B cell (primary cell): Measurements from ENCODE around the gene TBCA. TPM values are rescaled to one million over a fixed set of nuclear protein-coding genes. Genes with fewer than 3 reads are reported as not detected.
A peak's percentile ranks its signal among the peaks of the same experiment; 100 is the strongest.

Experiments used
- ATAC-seq: fragments of 200-7000 bp; cut with Tn5 transposase; one replicate; pipeline ENCODE4 v1.10.0; 2021; ENCODE audit warnings: low read depth, mild to moderate bottlenecking, moderate number of reproducible peaks, moderate library complexity
- CTCF ChIA-PET: fragments of 350-600 bp; sonication (Branson Sonifier 250); formaldehyde crosslinking; loops from one replicate; lab custom pipeline; 2021; ENCODE audit warnings: antibody characterized with exemption, inconsistent platforms; lab: Charles Lee
- POLR2A ChIA-PET: fragments of 350-600 bp; sonication (Branson Sonifier 250); formaldehyde crosslinking; loops from one replicate; lab custom pipeline; 2021; ENCODE audit warnings: antibody characterized with exemption; lab: Charles Lee
- DNase-seq: peaks from one replicate; pipeline ENCODE4 v3.0.0; 2013
- H2AFZ ChIP-seq: 2 replicates; pipeline ENCODE4 v1.6.1; 2012; ENCODE audit warnings: mild to moderate bottlenecking, low read depth, low read length; ENCODE audit not compliant: insufficient read depth, poor library complexity, severe bottlenecking
- H3K27ac ChIP-seq, 2 donors: 1 replicate in 1 of 2; 2 replicates in 1 of 2; pipeline ENCODE4 v1.5.1; 2012 to 2013; ENCODE audit warnings: low read length in 2 of 2, mild to moderate bottlenecking in 2 of 2, moderate library complexity in 1 of 2
- H3K27me3 ChIP-seq, 4 experiments: fragments of 200-600 bp in 1 of 4; sonication (generic) in 1 of 4; replicated peaks in 1 of 4; 1 replicate in 2 of 4; 2 replicates in 2 of 4; pipeline versions ENCODE4 v1.6.1 to v1.7.0; 2013 to 2016; ENCODE audit warnings: low read length in 3 of 4, mild to moderate bottlenecking in 2 of 4, mixed read lengths in 1 of 4, moderate library complexity in 1 of 4; ENCODE audit not compliant: insufficient read depth in 4 of 4, control insufficient read depth in 3 of 4; ENCODE audit errors: control extremely low read depth in 1 of 4
- H3K36me3 ChIP-seq, 2 experiments: replicated peaks in 1 of 2; 1 replicate in 1 of 2; 2 replicates in 1 of 2; pipeline versions ENCODE4 v1.6.1 to v1.7.1; 2013; ENCODE audit warnings: low read length in 1 of 2; ENCODE audit not compliant: insufficient read depth in 2 of 2, control insufficient read depth in 1 of 2; ENCODE audit errors: control extremely low read depth in 1 of 2, extremely low read depth in 1 of 2
- H3K4me1 ChIP-seq, 2 donors: fragments of 200-600 bp in 1 of 2; sonication (generic) in 1 of 2; 1 replicate in 1 of 2; 2 replicates in 1 of 2; pipeline versions ENCODE4 v1.5.1 to v1.6.1; 2013 to 2017; ENCODE audit warnings: low read length in 2 of 2; ENCODE audit not compliant: control insufficient read depth in 2 of 2, insufficient read depth in 2 of 2
- H3K4me2 ChIP-seq: replicated peaks from 2 replicates; pipeline ENCODE3; 2012; ENCODE audit warnings: mild to moderate bottlenecking, low read depth, low read length; ENCODE audit not compliant: poor library complexity, severe bottlenecking
- H3K4me3 ChIP-seq, 5 experiments: fragments of 200-600 bp in 1 of 5; sonication (generic) in 1 of 5; 1 replicate in 3 of 5; 2 replicates in 2 of 5; pipeline versions ENCODE4 v1.5.1 to v1.7.0; 2011 to 2016; ENCODE audit warnings: low read length in 4 of 5, mild to moderate bottlenecking in 4 of 5, low read depth in 2 of 5, control low read depth in 1 of 5, moderate library complexity in 1 of 5; ENCODE audit not compliant: insufficient read depth in 1 of 5; ENCODE audit errors: control extremely low read depth in 1 of 5, extremely low read depth in 1 of 5
- H3K79me2 ChIP-seq: fragments of 200-600 bp; sonication (generic); one replicate; pipeline ENCODE4 v1.6.0; 2016; ENCODE audit warnings: low read length; ENCODE audit not compliant: control insufficient read depth, insufficient read depth
- H3K9ac ChIP-seq: fragments of 200-600 bp; sonication (generic); 2 replicates; pipeline ENCODE4 v1.6.1; 2017; ENCODE audit warnings: mild to moderate bottlenecking, low read length, moderate library complexity
- H3K9me3 ChIP-seq, 3 donors: one replicate each; pipeline versions ENCODE4 v1.6.1 to v1.7.1; 2013; ENCODE audit warnings: low read length in 2 of 3; ENCODE audit not compliant: control insufficient read depth in 2 of 3, insufficient read depth in 1 of 3; ENCODE audit errors: control extremely low read depth in 1 of 3
- H4K20me1 ChIP-seq: 2 replicates; pipeline ENCODE4 v1.6.0; 2012; ENCODE audit warnings: mild to moderate bottlenecking, low read length; ENCODE audit not compliant: insufficient read depth, control insufficient read depth, poor library complexity, severe bottlenecking
- H3K27ac Mint-ChIP-seq: one replicate; pipeline ENCODE4 v1.8.0; 2021; ENCODE audit warnings: mixed read lengths
- H3K27me3 Mint-ChIP-seq: one replicate; pipeline ENCODE4 v1.8.0; 2021; ENCODE audit warnings: mixed read lengths
- H3K4me1 Mint-ChIP-seq: one replicate; pipeline ENCODE4 v1.8.0; 2021; ENCODE audit warnings: mixed read lengths
- H3K4me3 Mint-ChIP-seq: one replicate; pipeline ENCODE4 v1.8.0; 2021; ENCODE audit warnings: mixed read lengths
- H3K9me3 Mint-ChIP-seq: one replicate; pipeline ENCODE4 v1.8.0; 2022; ENCODE audit warnings: mixed read lengths; ENCODE audit not compliant: insufficient read depth
- EZH2 ChIP-seq: IDR thresholded peaks from 2 replicates; pipeline ENCODE4 v1.6.1; 2012; ENCODE audit warnings: borderline replicate concordance, low read depth, mild to moderate bottlenecking, moderate library complexity, low read length; ENCODE audit not compliant: insufficient read depth, poor library complexity, severe bottlenecking
- WGBS: methylation state at CpG from one replicate; pipeline ENCODE4 v1.1.5; 2013; ENCODE audit warnings: missing lambda C conversion rate; ENCODE audit not compliant: insufficient coverage; 5-methylcytosine and 5-hydroxymethylcytosine counted together
- intact Hi-C: fragments of 100-400 bp; cut with micrococcal nuclease; formaldehyde crosslinking; loops from one replicate; pipeline ENCODE4 v1.10.0; 2022
- polyA plus RNA-seq: library from polyadenylated mRNA; depleted of rRNA; stranded (reverse); fragments of >200 nt; gene quantifications from 2 replicates; pipeline ENCODE4 v1.2.3, GENCODE V29; 2012
- total RNA-seq, 2 donors: library from RNA; stranded (reverse); fragments of 120-200 nt in 1 of 2; gene quantifications; 1 replicate in 1 of 2; 2 replicates in 1 of 2; pipeline versions ENCODE4 v1.2.3 to v1.2.4, GENCODE V29; 2013 to 2022
- TF ChIP-seq, protein P1 (sequence below): fragments of 200-600 bp; IDR thresholded peaks from one replicate; pipeline ENCODE4 v1.8.0; 2022; ENCODE audit warnings: antibody characterized with exemption, mild to moderate bottlenecking

The TBCA gene
- total and polyA plus RNA-seq, 2 donors (not counting 1 experiment from before 2014, with no cell fraction given): 22.3 to 110 TPM

DNA sequence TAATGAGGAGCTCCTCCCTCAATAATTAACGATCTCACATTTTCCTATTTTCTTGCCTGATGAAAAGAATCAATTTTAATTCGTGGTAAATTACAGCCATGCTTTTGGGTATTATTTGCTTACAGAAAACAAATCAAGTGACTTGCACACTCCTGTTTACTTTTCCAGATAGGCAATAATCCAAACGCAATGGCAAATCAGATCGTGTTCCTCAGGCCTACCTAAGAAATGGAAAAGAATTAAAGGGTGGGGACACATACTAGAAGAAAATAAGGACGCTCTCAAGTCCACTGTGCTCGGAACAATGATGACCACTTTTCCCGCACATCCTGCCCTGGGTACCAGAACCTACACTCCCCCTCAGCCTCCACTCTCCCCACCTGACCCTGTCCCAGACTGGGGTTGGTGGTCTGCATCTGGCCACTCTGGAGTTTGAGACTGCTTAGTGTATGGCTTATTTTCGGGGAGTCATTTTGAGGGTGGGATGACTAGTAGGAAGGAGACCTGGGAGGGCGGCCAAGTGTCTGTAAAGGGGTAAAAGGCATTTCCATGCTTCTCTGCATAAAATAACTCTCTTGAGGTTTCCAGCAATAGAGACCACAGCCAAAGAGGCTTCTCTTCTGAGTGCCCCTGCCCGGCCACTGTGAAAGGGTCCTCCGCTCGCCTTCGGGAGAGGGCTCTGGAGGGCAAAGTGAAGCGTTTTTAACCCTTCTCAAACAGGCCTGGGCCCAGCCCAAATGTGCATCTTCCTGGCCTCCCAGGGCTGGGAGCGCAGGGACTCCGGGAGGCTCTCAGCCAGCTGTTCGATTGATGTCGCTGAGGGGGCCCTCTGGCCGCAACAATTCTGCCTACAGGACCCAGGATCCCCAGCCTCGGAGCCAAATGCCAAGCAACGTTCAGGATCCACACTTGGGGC is 133.1 kb downstream of the TBCA start:
- peak overlapping the region; percentile 71 for H3K27ac Mint-ChIP-seq

DNA sequence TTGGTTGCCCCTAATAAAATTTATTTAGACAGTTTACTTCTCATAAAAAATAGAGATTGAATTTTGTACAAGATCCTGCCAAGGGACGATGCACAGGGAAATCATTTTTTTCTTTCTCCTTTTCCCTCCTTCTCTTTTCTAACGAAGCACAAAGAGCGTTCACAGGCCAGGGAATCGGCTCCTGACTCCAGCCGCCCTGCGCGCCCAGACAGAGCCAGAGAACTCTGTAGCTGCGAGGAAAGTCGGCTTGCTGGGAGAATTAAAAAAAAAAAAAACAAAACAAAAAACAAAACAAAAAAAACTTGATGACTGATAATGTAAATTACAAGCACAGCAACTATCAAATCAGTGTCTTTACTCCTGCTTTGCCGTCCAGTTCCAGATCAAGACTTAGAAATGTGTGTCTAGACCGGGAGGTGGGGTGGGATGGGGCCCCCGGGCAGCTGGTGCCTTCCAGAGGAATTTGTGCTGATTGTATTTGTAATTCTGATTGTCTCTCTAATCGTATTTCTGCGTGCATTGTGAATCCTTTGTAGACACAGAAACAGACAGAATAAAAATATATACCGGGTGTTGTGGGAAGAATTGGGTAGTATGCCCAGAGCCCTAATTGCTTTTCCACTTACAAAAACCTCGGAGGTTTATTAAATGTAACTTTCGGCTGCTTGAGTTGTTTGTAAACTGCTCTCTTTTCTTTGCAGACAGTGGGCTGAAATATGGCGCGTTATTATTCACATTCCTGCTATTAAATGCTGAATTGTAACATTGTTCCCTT is 134.0 kb downstream of the TBCA start:
- TF ChIP-seq, protein P1, sequence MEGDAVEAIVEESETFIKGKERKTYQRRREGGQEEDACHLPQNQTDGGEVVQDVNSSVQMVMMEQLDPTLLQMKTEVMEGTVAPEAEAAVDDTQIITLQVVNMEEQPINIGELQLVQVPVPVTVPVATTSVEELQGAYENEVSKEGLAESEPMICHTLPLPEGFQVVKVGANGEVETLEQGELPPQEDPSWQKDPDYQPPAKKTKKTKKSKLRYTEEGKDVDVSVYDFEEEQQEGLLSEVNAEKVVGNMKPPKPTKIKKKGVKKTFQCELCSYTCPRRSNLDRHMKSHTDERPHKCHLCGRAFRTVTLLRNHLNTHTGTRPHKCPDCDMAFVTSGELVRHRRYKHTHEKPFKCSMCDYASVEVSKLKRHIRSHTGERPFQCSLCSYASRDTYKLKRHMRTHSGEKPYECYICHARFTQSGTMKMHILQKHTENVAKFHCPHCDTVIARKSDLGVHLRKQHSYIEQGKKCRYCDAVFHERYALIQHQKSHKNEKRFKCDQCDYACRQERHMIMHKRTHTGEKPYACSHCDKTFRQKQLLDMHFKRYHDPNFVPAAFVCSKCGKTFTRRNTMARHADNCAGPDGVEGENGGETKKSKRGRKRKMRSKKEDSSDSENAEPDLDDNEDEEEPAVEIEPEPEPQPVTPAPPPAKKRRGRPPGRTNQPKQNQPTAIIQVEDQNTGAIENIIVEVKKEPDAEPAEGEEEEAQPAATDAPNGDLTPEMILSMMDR: no peak
- no peak for TF ChIP-seq EZH2
- Mint-ChIP-seq H3K9me3 (peaks cover 7% of the 10 kb centered on the region), H3K27me3 (peaks cover 84% of the 10 kb centered on the region), H3K27ac (peak overlapping the region; percentile 50), H3K4me1 (peaks cover 21% of the 10 kb centered on the region), H3K4me3 (no peak overlapping the region)
- peaks cover 0 to 67% (median 34%) of the 10 kb centered on the region in 3 donors for H3K9me3 ChIP-seq
- no peak for ATAC-seq
- POLR2A ChIA-PET: no interaction called here
- H3K4me1 ChIP-seq: peaks cover 45 to 74% of the 10 kb centered on the region in 2 donors
- no peaks in the 10 kb centered on the region for H3K79me2 ChIP-seq
- no peak overlapping the region for H3K4me2 ChIP-seq
- H4K20me1 ChIP-seq: no peaks in the 10 kb centered on the region
- no peak overlapping the region for H3K9ac ChIP-seq
- DNase-seq: peak; percentile 38
- H3K36me3 ChIP-seq: no peaks in the 10 kb centered on the region
- CTCF ChIA-PET: interaction anchor here (1.5 kb wide), 1 partner anchor 10 kb away, joined by 3 read pairs; no protein-coding TSS in a partner anchor
- 20% methylated on average over 1 of the region's 19 CpGs for WGBS
- no peak overlapping the region for H3K27ac ChIP-seq
- intact Hi-C loops: loop anchor here (10.0 kb wide), 1 partner anchor 623 kb away; no protein-coding TSS in a partner anchor
- H3K4me3 ChIP-seq: no peak overlapping the region
- peaks cover 2 to 93% (median 85%) of the 10 kb centered on the region in 4 experiments for H3K27me3 ChIP-seq
- H2AFZ ChIP-seq: no peak overlapping the region

More for the DNA sequence above, 133.1 kb downstream of the TBCA start:
- CTCF ChIA-PET: interaction anchor here (0.6 to 1.5 kb wide), 2 partner anchors 9 to 10 kb away, joined by 3 read pairs; no protein-coding TSS in a partner anchor
- Mint-ChIP-seq H3K4me1 (peaks cover 21% of the 10 kb centered on the region), H3K9me3 (peaks cover 7% of the 10 kb centered on the region), H3K27me3 (peaks cover 83% of the 10 kb centered on the region), H3K4me3 (peak overlapping the region; percentile 82)
- POLR2A ChIA-PET: interaction anchor here (1.0 kb wide), 1 partner anchor 12 kb away, joined by 3 read pairs; no protein-coding TSS in a partner anchor
- peaks cover 2 to 90% (median 81%) of the 10 kb centered on the region in 4 experiments for H3K27me3 ChIP-seq
- DNase-seq (peak; percentile 31), ATAC-seq (no peak)
- WGBS: 20% methylated on average over 15 of the region's 21 CpGs
- H3K4me1 ChIP-seq: peaks cover 41 to 66% of the 10 kb centered on the region in 2 donors
- H3K4me2 ChIP-seq: peak overlapping the region; percentile 17
- H2AFZ ChIP-seq: no peak overlapping the region
- peaks cover 0 to 59% (median 28%) of the 10 kb centered on the region in 3 donors for H3K9me3 ChIP-seq
- no peaks in the 10 kb centered on the region for H4K20me1 ChIP-seq
- H3K36me3 ChIP-seq: no peaks in the 10 kb centered on the region
- TF ChIP-seq EZH2: no peak
- no peak overlapping the region for H3K4me3 ChIP-seq
- no peak overlapping the region for H3K9ac ChIP-seq
- no peak overlapping the region for H3K27ac ChIP-seq
- no peaks in the 10 kb centered on the region for H3K79me2 ChIP-seq
- intact Hi-C loops: loop anchor here (10.0 kb wide), 1 partner anchor 622 kb away; no protein-coding TSS in a partner anchor
